GM18870 (cell line): ENCODE data around the gene TACC3.
"Not testable (repeated sequence)": the region's sequence is repeated elsewhere in the genome, so short reads cannot be mapped to it uniquely, and the experiment has no call there.

Experiments
- ATAC-seq: cut with Tn5 transposase; IDR thresholded peaks from one replicate; pipeline ENCODE4 v1.9.1; 2021; ENCODE audit warnings: moderate library complexity; ENCODE audit not compliant: unreplicated experiment

The TACC3 gene

GRCh38 chr4:1701671-1702070, 19.6 kb upstream of the TACC3 start:
- not testable (repeated sequence) for ATAC-seq

- ATAC-seq: no peak
These were observed 17.5 kb upstream of the TACC3 start for GRCh38 chr4:1703867-1704266.

- no peak for ATAC-seq
These were observed 15.6 kb upstream of the TACC3 start for GRCh38 chr4:1705732-1706131.

DNA sequence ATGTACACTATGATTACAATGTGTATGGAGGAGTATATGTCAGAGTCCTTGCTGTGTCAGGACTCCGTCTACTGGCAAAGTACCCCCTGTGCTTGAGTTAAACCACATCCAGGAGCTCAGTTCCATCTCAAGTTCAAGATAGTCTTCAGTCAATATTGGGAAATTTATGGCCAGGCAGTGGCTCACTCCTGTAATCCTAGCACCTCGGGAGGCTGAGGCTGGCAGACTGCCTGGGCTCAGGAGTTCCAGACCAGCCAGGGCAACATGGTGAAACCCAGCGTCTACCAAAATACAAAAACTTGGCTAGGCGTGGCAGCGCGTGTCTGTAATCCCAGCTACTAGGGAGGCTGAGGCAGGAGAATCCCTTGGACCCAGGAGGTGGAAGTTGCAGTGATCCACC, 15.0 kb upstream of the TACC3 start:
- ATAC-seq: no peak

DNA sequence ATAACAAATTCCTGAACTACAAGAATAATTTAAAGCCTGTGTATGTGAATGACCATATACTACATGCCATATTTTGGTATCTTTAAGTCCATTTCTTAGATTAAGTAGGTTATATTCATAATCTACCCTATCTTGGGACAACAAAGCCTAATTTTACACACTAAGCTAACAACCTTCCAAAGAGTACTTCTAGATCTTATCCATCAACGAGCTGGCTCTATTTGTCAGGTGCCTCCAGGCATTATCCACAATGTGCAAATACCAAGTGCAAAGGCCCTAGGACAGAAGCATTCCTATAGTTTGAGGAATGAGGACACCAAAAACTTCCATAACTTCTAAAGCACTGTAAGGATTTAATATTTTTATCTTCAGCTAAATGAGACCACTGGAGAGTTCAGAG, 12.7 kb upstream of the TACC3 start:
- ATAC-seq: no peak

DNA sequence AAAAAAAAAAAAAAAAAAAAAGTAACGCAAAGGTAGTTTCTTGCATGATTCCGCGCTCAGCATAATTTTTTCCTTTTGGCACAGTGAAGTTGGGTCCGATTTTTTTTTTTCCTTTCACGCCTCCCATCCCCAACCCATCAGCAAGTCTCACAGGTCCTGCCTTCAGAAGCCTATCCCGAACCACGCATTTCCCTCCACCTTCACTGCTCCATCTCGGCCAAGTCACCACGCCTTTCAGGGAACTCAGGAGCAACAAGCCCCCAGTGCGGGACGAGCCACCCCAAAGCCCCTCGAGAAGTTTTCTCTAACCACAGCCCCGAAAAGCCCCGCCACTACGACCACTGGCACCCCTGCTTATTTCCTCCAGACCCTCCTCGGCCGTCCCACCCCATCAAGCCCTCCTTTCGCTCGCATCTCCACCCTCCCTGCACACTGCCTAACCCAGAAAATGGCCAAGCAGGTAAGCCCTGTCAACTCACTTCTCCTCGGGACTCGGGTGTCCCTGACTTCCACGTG, 10.2 kb upstream of the TACC3 start:
- no peak for ATAC-seq

DNA sequence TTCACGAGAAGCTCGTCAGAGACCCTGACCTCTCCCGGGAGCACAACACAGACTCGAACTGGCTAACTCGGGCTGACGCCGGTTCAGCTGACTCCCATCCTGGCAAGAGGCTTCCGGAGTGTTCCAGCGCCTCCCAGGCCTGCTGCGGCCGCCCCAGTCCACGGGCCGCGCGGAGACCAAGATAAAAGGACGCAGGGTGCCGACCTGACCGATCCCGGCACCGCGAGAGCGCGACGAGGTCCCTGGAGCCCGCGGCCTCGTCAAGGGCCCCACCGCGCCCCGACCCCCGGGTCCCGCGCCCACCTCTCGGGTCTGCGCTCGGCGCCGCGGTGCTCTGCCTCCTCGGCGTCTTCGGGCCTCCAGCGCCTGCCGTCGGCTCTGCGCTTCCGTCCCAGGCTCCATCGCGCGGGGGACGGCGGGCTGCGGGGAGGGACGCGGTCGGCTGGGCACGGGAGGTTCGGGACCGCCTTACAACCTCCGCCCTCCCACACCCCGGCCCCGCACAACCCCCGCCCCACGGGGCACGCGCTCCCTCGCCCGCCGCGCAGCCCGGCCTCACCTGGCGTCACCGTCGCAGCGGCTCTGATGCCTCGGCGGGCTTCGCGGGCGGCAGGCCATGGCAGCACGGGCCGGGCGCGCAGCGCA, 9.6 kb upstream of the TACC3 start:
- ATAC-seq: no peak

GRCh38 chr4:1712216-1713002, 8.9 kb upstream of the TACC3 start, which contains the start of gene SLBP:
Gene SLBP, minus strand, starts transcription at chr4:1712319. Its CDS starts 131 bp downstream, at chr4:1712188.
- ATAC-seq: peak; percentile 54

DNA sequence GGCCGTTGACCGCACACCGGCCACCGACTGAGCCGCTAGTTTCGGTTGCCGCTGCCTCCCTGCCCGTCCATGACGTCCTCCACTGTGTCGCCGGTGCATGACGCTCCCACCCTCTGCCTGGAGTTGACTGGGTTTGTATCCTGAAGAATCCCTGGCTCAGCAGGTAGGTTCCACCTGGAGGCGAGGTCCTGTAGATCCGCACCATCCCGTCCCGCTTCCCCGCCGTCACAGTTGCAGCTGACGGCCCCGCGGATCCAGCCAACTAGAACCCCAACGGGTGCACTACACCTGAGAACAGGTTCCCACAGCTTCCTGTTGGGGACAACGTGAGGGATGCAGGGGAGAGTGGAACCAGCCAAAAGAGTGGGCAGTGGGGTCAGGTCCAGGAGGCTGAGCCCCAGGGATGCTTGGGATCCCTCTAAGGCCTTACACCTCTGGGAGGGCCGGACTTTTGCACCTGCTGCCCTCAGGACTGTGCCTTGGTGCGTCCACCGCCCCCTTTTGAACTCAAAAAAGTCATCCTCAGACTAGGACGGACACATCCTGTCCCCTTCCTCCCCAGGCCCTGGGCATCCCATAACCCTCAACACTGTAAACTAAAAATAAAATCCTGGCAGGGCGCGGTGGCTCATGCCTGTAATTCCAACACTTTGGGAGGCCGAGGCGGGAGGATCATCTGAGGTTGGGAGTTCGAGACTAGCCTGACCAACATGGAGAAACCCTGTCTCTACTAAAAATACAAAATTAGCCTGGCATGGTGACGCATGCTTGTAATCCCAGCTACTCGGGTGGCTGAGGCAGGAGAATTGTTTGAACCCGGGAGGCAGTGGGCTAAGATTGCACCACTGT, 8.1 kb upstream of the TACC3 start:
- ATAC-seq: no peak

DNA sequence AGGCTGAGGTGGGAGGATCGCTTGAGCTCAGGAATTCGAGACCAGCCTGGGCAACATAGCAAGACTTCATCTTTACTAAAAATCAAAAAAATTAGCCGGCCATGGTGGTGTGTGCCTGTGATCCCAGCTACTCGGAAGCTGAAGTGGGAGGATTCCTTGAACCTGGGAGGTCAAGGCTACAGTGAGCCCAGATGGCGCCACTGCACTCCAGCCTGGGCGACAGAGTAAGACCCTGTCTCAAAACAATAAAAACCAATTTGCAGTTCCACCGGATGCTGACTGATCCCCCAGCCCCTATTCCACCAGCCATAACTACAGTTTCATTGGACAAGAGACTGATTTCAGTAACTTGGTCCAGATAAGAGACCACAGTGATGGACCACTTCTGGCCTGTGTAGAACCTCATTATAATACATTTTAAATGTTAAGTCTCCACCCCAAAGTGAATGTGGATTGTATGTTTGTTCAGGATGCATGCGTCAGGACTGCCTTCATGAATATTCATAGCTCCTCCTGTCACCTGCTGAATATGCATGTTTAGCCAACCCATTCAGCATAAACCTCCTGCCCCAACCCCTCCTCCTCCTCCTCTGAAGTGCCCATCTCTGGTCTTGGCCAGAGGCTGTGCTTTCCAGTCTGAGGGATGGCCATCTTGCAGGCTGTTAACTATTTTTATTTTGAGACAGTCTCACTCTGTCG, 6.9 kb upstream of the TACC3 start:
- no peak for ATAC-seq

GRCh38 chr4:1715002-1715758, 6.1 kb upstream of the TACC3 start:
- no peak for ATAC-seq

GRCh38 chr4:1716065-1716945, 5.0 kb upstream of the TACC3 start:
- no peak for ATAC-seq

GRCh38 chr4:1717129-1718094, 3.9 kb upstream of the TACC3 start:
- no peak for ATAC-seq

DNA sequence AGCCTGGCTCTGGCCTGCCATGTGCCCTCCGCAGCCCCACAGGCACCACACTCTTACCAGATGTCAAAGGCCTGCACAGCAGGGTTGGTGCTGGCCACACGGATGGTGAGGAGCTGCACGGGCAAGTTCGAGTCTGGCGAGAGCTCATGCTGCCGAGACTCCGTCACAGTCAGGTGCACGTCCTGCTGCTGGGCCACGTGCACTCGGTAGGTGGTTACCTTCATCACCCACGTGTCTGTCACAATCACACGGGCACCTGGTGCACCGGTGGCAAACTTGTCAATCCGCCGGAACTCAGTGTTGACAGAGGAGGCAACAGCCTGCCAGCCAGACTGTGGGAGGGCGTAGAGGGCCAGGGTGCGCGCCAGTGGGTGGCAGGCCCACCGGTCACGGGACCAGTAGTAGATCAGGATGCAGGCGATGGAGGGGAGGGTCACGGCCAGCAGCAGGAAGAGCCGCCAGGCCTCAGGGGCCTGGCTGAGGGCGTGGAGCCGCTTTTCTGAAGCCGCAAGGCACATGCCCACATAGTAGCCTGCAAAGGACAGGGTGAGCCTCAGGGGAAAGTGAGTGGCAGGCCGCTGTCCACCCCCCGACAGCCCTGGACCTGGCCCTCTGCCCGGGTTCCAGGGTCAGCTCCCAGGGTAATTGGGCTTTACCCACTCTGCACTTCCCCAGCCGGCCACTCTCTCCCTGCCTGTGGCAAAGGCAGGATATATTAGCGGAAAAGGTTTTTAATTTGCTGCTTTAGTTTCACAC, 3.0 kb upstream of the TACC3 start:
- no peak for ATAC-seq

DNA sequence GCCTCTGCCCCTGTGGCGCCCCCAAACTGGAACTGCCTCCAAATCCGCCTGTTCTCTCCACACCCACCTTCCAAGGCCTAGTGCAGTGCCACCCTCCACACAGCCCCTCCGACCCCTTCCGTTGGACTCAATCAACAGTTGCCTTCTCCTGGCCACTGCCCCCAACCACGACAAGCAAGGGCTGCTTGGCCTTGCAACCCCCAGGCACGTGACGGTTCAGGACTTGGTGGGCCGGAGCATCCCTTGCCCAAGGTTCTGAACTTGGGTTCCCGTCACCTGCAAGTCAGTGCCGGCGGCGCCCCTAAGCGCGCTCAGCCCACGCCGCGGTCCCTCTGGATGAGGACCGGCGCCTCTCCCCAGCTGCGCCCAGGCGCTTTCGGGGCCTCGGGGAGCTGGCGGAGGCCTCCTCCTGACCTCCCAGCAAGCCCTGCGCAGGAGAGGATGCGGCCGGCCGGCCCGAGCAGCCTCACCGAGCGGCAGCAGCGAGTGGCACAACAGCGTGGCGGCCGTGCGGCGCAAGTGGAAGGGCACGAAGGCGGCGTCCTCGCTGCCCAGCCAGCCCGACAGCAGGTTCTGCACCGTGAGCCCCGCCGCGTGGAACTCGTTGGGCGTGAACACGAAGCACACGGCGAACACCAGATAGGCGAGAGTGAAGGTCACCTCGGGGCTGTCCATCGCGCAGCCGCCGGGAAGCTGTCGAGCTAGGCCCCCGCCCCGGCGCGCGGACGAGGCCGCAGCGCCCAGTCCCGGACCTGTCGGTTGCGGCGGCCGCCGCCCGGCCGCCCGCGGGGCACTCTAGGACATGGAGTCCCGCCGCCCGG, 948 bp upstream of the TACC3 start:
- ATAC-seq: no peak
